NCI-H1417 treated with DMSO at 0.1 percent for 48 hours (cell line): Measurements from ENCODE around the gene SPATA17.

Experiments
- DNase-seq: peaks from one replicate; lab custom pipeline; 2025; lab: John Stamatoyannopoulos, UW

SPATA17 gene

GRCh38 chr1:217847643-217848042 lies 216.5 kb downstream of the SPATA17 start:
- no peak for DNase-seq

GRCh38 chr1:217856342-217857034 lies 225.3 kb downstream of the SPATA17 start:
- DNase-seq: no peak

- DNase-seq: no peak
Observed at GRCh38 chr1:217857061-217857460, 225.9 kb downstream of the SPATA17 start.

GRCh38 chr1:217861658-217862057 lies 230.5 kb downstream of the SPATA17 start:
- DNase-seq: no peak

GRCh38 chr1:217867446-217867995 lies 236.4 kb downstream of the SPATA17 start:
- no peak for DNase-seq

- DNase-seq: no peak
Observed at GRCh38 chr1:217871955-217872354, 240.8 kb downstream of the SPATA17 start.

- DNase-seq: no peak
Observed at GRCh38 chr1:217875229-217875628, 244.1 kb downstream of the SPATA17 start.

- no peak for DNase-seq
Observed at GRCh38 chr1:217876401-217876800, 245.3 kb downstream of the SPATA17 start.

- no peak for DNase-seq
Observed at GRCh38 chr1:217876896-217877295, 245.8 kb downstream of the SPATA17 start.

GRCh38 chr1:217881131-217881543 lies 250.0 kb downstream of the SPATA17 start:
- no peak for DNase-seq

GRCh38 chr1:217881607-217882332 lies 250.6 kb downstream of the SPATA17 start:
- DNase-seq: no peak

GRCh38 chr1:217885181-217885580 lies 254.0 kb downstream of the SPATA17 start:
- no peak for DNase-seq

- no peak for DNase-seq
Observed at GRCh38 chr1:217888328-217888727, 257.2 kb downstream of the SPATA17 start.

- DNase-seq: no peak
Observed at GRCh38 chr1:217889401-217889800, 258.3 kb downstream of the SPATA17 start.

- no peak for DNase-seq
Observed at GRCh38 chr1:217891966-217892365, 260.8 kb downstream of the SPATA17 start.

GRCh38 chr1:217892750-217893149 lies 261.6 kb downstream of the SPATA17 start:
- no peak for DNase-seq

- no peak for DNase-seq
Observed at GRCh38 chr1:217895841-217896240, 264.7 kb downstream of the SPATA17 start.

GRCh38 chr1:217896490-217896889 lies 265.3 kb downstream of the SPATA17 start:
- DNase-seq: no peak

GRCh38 chr1:217897100-217897499 lies 266.0 kb downstream of the SPATA17 start:
- no peak for DNase-seq

GRCh38 chr1:217899614-217900013 lies 268.5 kb downstream of the SPATA17 start:
- no peak for DNase-seq

GRCh38 chr1:217907504-217907903 lies 276.4 kb downstream of the SPATA17 start:
- DNase-seq: no peak

GRCh38 chr1:217910203-217910602 lies 279.1 kb downstream of the SPATA17 start:
- DNase-seq: no peak

GRCh38 chr1:217910791-217911320 lies 279.7 kb downstream of the SPATA17 start:
- no peak for DNase-seq
